ENCODE results near the gene PLK1.
"Not testable (repeated sequence)": the region's sequence is repeated elsewhere in the genome, so short reads cannot be mapped to it uniquely, and the experiment has no call there.

Gene PLK1

DNA sequence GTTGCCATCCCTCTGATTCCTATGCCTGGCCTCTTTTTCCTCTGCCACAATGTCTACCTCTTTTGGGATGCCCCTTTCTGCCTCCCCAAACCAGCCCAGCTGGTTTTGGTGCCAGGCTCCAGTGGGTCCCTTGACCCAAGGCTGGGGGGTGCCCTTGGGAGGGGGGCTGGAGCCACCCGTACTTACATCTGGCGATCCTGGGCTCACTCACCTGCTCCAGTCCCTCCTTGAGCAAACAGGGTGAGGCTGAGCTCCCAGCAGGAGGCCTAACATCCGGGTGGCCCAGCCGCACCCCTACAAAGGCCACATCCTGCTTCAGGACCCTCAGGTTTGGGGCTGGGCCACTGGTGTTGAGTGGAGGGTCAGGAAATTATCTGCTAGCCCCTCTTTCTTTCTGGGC, 33.1 kb downstream of the PLK1 start:
- DNase-seq = no peak

- DNase-seq = no peak
These were observed 34.3 kb downstream of the PLK1 start, which contains the start of gene ERN2 for GRCh38 chr16:23712976-23713375. ERN2 (minus strand) TSS chr16:23713222; CDS start chr16:23713187, 35 bp downstream.

GRCh38 chr16:23716484-23716883, 37.8 kb downstream of the PLK1 start:
- DNase-seq = no peak

DNA sequence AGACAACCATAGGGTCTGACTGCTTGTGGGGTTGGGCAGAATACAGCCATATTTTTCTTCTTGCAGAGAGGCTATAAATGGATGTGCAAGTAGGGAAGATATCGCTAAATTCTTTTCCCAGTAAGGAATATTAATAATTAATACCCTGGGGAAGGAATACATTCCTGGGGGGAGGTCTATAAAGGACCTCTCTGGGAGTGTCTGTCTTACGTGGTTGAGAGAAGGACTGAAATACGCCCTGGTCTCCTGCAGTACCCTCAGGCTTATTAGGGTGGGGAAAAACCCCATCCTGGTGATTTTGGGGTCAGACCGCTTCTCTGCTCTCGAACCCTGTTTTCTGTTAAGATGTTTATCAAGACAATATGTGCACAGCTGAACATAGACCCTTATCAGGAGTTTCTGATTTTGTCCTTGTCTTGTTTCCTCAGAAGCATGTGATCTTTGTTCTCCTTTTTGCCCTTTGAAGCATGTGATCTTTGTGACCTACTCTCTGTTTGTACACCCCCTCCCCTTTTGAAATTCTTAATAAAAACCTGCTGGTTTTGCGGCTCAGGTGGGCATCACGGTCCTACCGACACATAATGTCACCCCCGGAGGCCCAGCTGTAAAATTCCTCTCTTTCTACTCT, 44.0 kb downstream of the PLK1 start:
- DNase-seq = not testable (repeated sequence)

- DNase-seq = no peak
These were observed 45.6 kb downstream of the PLK1 start for GRCh38 chr16:23724096-23724784.

- no peak for DNase-seq
These were observed 46.1 kb downstream of the PLK1 start for GRCh38 chr16:23724785-23725131.

DNA sequence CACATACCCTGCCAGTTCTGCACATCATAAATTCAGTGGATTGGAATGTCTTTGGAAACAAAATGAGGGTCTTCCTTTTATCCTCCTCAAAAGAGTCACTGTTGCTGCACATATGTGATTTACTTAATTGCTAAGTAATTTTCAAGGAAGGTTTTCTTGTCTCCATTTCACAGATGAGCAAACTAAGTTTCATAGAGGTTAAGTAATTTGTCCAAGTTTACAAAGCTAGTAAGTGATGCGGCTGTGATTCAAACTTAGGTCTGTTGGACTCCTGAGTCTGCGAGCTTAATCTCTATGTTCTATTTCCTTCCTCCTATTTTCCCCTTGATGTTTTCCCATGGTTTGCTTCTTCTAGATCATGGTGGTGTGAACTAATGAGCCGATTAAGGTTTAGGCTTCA, 48.0 kb downstream of the PLK1 start:
- DNase-seq = no peak

DNA sequence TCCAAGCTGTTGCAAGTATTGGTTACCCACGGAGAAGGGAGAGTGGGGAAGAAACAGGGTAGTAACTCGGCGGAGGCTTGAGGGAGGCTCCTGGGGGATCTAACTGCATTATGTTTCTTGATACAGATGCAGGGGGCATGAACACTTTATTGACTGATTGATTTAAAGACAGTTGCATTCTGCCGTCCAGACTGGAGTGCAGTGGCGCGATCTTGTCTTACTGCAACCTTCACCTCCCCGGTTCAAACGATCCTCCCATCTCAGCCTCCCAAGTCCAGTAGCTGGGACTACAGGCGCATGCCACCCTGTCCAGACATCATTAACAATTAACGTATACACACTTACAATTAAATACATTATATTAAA, 49.4 kb downstream of the PLK1 start:
- no peak for DNase-seq

GRCh38 chr16:23729503-23730424, 51.1 kb downstream of the PLK1 start:
- peak; percentile 30 for DNase-seq

GRCh38 chr16:23734176-23734893, 55.6 kb downstream of the PLK1 start:
- no peak for DNase-seq

GRCh38 chr16:23737423-23738028, 58.8 kb downstream of the PLK1 start:
- DNase-seq = not testable (repeated sequence)

DNA sequence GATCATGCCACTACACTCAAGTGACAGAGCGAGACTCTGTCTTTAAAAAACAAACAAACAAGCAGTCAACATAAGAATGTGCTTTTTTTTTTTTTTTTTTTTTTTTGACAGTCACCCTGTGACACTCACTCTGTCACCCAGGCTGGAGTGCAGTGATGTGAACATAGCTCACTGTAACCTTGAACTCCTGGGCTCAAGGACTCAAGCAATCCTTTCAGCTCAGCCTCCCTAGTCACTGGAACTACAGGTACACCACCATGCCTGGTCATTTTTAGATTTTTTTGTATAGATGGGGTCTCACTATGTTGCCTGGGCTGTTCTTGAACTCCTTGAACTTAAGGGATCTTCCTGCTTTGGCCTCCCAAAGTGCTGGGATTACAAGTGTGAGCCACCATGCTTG, 60.8 kb downstream of the PLK1 start:
- no peak for DNase-seq

All from fibroblast of skin of right biceps (primary cell).